ENCODE results near the gene ESD. TPM values are rescaled to one million over a fixed set of nuclear protein-coding genes. Genes with fewer than 3 reads are reported as not detected.

The ESD gene
- total RNA-seq, 3 donors from 2014 or later (not counting 1 experiment from before 2014, with no cell fraction given): 12.9 to 18.5 (median 14.3) TPM

- peaks cover 8% of the 10 kb centered on the region for H3K36me3 Mint-ChIP-seq
- H3K4me3 Mint-ChIP-seq: no peak overlapping the region
- Histone ChIP-seq H3K27ac (ENCODE audit: low read length) (no peak overlapping the region), H3K4me1 (ENCODE audit: control insufficient read depth, insufficient read depth, low read length) (no peaks in the 10 kb centered on the region), H3K9me3 (ENCODE audit: control insufficient read depth, insufficient read depth, low read length) (no peaks in the 10 kb centered on the region), H3K36me3 (ENCODE audit: control insufficient read depth, insufficient read depth, low read length) (peaks cover 74% of the 10 kb centered on the region), H3K4me3 (ENCODE audit: low read length) (no peak overlapping the region), H3K27me3 (ENCODE audit: control insufficient read depth, insufficient read depth, low read length) (no peaks in the 10 kb centered on the region)
- TF ChIP-seq CTCF (IDR thresholded peaks at IDR 0.05): no peak
- no peaks in the 10 kb centered on the region for H3K4me1 Mint-ChIP-seq
- intact Hi-C loops (cut with micrococcal nuclease): no loop called here
- no CpG with 5 or more reads among the region's 3 CpGs for WGBS (ENCODE audit: insufficient coverage)
- ATAC-seq (no peak), DNase-seq (no peak)
- no peaks in the 10 kb centered on the region for H3K9me3 Mint-ChIP-seq
- no peaks in the 10 kb centered on the region for H3K27me3 Mint-ChIP-seq (ENCODE audit: low read depth in 2 of 2)
- H3K27ac Mint-ChIP-seq: no peak overlapping the region
Observed at GRCh38 chr13:46783504-46783903, 13.5 kb downstream of the ESD start.

- Mint-ChIP-seq H3K36me3 (peaks cover 16% of the 10 kb centered on the region), H3K27ac (no peak overlapping the region), H3K4me3 (no peak overlapping the region), H3K27me3 (ENCODE audit: low read depth in 2 of 2) (no peaks in the 10 kb centered on the region), H3K4me1 (no peaks in the 10 kb centered on the region), H3K9me3 (no peaks in the 10 kb centered on the region)
- intact Hi-C loops (cut with micrococcal nuclease): no loop called here
- no peaks in the 10 kb centered on the region for H3K9me3 ChIP-seq (ENCODE audit: control insufficient read depth, insufficient read depth, low read length)
- 91% methylated on average over 2 of the region's 2 CpGs for WGBS (ENCODE audit: insufficient coverage)
- DNase-seq (no peak), ATAC-seq (no peak)
- H3K36me3 ChIP-seq (ENCODE audit: control insufficient read depth, insufficient read depth, low read length): peaks cover 76% of the 10 kb centered on the region
- no peak for TF ChIP-seq CTCF (IDR thresholded peaks at IDR 0.05)
- no peaks in the 10 kb centered on the region for H3K4me1 ChIP-seq (ENCODE audit: control insufficient read depth, insufficient read depth, low read length)
- H3K4me3 ChIP-seq (ENCODE audit: low read length): no peak overlapping the region
- H3K27me3 ChIP-seq (ENCODE audit: control insufficient read depth, insufficient read depth, low read length): no peaks in the 10 kb centered on the region
- H3K27ac ChIP-seq (ENCODE audit: low read length): no peak overlapping the region
Observed at GRCh38 chr13:46782691-46783090, 14.3 kb downstream of the ESD start.

GRCh38 chr13:46782066-46782465 lies 14.9 kb downstream of the ESD start:
- no peak overlapping the region for H3K4me3 ChIP-seq (ENCODE audit: low read length)
- no peaks in the 10 kb centered on the region for H3K9me3 ChIP-seq (ENCODE audit: control insufficient read depth, insufficient read depth, low read length)
- Mint-ChIP-seq H3K27ac (no peak overlapping the region), H3K27me3 (ENCODE audit: low read depth in 2 of 2) (no peaks in the 10 kb centered on the region), H3K4me3 (no peak overlapping the region), H3K36me3 (peaks cover 18% of the 10 kb centered on the region), H3K9me3 (no peaks in the 10 kb centered on the region), H3K4me1 (no peaks in the 10 kb centered on the region)
- H3K4me1 ChIP-seq (ENCODE audit: control insufficient read depth, insufficient read depth, low read length): no peaks in the 10 kb centered on the region
- intact Hi-C loops (cut with micrococcal nuclease): no loop called here
- no peak for ATAC-seq
- TF ChIP-seq CTCF (IDR thresholded peaks at IDR 0.05): no peak
- no peaks in the 10 kb centered on the region for H3K27me3 ChIP-seq (ENCODE audit: control insufficient read depth, insufficient read depth, low read length)
- H3K27ac ChIP-seq (ENCODE audit: low read length): no peak overlapping the region
- DNase-seq: no peak
- peaks cover 79% of the 10 kb centered on the region for H3K36me3 ChIP-seq (ENCODE audit: control insufficient read depth, insufficient read depth, low read length)
- WGBS (ENCODE audit: insufficient coverage): no CpG with 5 or more reads among the region's 1 CpG

GRCh38 chr13:46778890-46779289 lies 18.1 kb downstream of the ESD start:
- Mint-ChIP-seq H3K27me3 (ENCODE audit: low read depth in 2 of 2) (no peaks in the 10 kb centered on the region), H3K27ac (no peak overlapping the region), H3K4me3 (no peak overlapping the region), H3K36me3 (peaks cover 18% of the 10 kb centered on the region), H3K4me1 (no peaks in the 10 kb centered on the region), H3K9me3 (no peaks in the 10 kb centered on the region)
- DNase-seq (no peak), ATAC-seq (no peak)
- no peak overlapping the region for H3K27ac ChIP-seq (ENCODE audit: low read length)
- no peak for TF ChIP-seq CTCF (IDR thresholded peaks at IDR 0.05)
- WGBS (ENCODE audit: insufficient coverage): 100% methylated on average over 1 of the region's 2 CpGs
- peaks cover 72% of the 10 kb centered on the region for H3K36me3 ChIP-seq (ENCODE audit: control insufficient read depth, insufficient read depth, low read length)
- no peaks in the 10 kb centered on the region for H3K9me3 ChIP-seq (ENCODE audit: control insufficient read depth, insufficient read depth, low read length)
- no peaks in the 10 kb centered on the region for H3K27me3 ChIP-seq (ENCODE audit: control insufficient read depth, insufficient read depth, low read length)
- no peak overlapping the region for H3K4me3 ChIP-seq (ENCODE audit: low read length)
- H3K4me1 ChIP-seq (ENCODE audit: control insufficient read depth, insufficient read depth, low read length): no peaks in the 10 kb centered on the region
- intact Hi-C loops (cut with micrococcal nuclease): no loop called here
